GM12878 (cell line): ENCODE measurements around the gene AKNA. TPM values are rescaled to one million over a fixed set of nuclear protein-coding genes. Genes with fewer than 3 reads are reported as not detected.

Experiments
- ATAC-seq: fragments of 200-7000 bp; cut with Tn5 transposase; 3 replicates; pipeline ENCODE4 v1.9.1; 2020; ENCODE audit warnings: mild to moderate bottlenecking, moderate library complexity
- BruUV-seq: library from RNA; stranded (reverse); fragments of 400-500 nt; replicated peaks from 2 replicates; lab custom pipeline; 2021; lab: Mats Ljungman, UMichigan
- CTCF ChIA-PET: fragments of 300-600 bp; sonication (Branson Sonifier 250); formaldehyde crosslinking; extraction: SDS; loops from one replicate; lab custom pipeline; 2021; ENCODE audit warnings: inconsistent platforms; lab: Yijun Ruan, JAX
- POLR2A ChIA-PET: fragments of 350-600 bp; formaldehyde crosslinking; extraction: SDS; loops from one replicate; lab custom pipeline; 2021; ENCODE audit warnings: inconsistent platforms; lab: Charles Lee
- RAD21 ChIA-PET: fragments of 300-600 bp; sonication (Branson Sonifier 250); formaldehyde crosslinking; loops from one replicate; lab custom pipeline; 2023; ENCODE audit warnings: antibody characterized with exemption; ENCODE audit not compliant: unreplicated experiment; lab: Charles Lee
- SMC1A ChIA-PET: fragments of 300-600 bp; sonication (Branson Sonifier 250); formaldehyde crosslinking; loops from one replicate; lab custom pipeline; 2023; ENCODE audit not compliant: unreplicated experiment, uncharacterized antibody; lab: Charles Lee
- DNase-seq: peaks from one replicate; pipeline ENCODE4 v3.0.0-alpha.2; 2011; ENCODE audit warnings: low read depth, low spot score
- FAIRE-seq: peaks from 3 replicates; lab custom pipeline; 2011; peaks lifted over from hg19 to GRCh38; lab: Jason Lieb, UNC
- H2AFZ ChIP-seq: 2 replicates; pipeline ENCODE4 v1.6.0; 2011; ENCODE audit warnings: low read depth, low read length, control low read depth; ENCODE audit not compliant: control insufficient read depth
- H3K27ac ChIP-seq: 2 replicates; pipeline ENCODE4 v1.5.1; 2011; ENCODE audit warnings: control low read depth; ENCODE audit not compliant: control insufficient read depth, insufficient read depth
- H3K27me3 ChIP-seq, 2 experiments: replicated peaks in 1 of 2; 2 replicates each; pipeline versions ENCODE4 v1.6.0 to v1.6.1; 2011; ENCODE audit warnings: low read length in 1 of 2; ENCODE audit not compliant: control insufficient read depth in 2 of 2, insufficient read depth in 2 of 2
- H3K36me3 ChIP-seq, 2 experiments: 2 replicates each; pipeline ENCODE4 v1.5.1; 2011; ENCODE audit warnings: low read length in 1 of 2; ENCODE audit not compliant: control insufficient read depth in 2 of 2, insufficient read depth in 2 of 2
- H3K4me1 ChIP-seq: 2 replicates; pipeline ENCODE4 v1.6.1; 2011; ENCODE audit warnings: mild to moderate bottlenecking, low read length, moderate library complexity, mixed read lengths; ENCODE audit not compliant: control insufficient read depth, insufficient read depth
- H3K4me2 ChIP-seq: 2 replicates; pipeline ENCODE4 v1.6.0; 2011; ENCODE audit warnings: control low read depth; ENCODE audit not compliant: control insufficient read depth, insufficient read depth
- H3K4me3 ChIP-seq: fragments of 200-600 bp; sonication (generic); 2 replicates; pipeline ENCODE4 v1.5.1; 2016
- H3K79me2 ChIP-seq: 2 replicates; pipeline ENCODE4 v1.6.0; 2011; ENCODE audit warnings: low read length; ENCODE audit not compliant: control insufficient read depth, insufficient read depth
- H3K9ac ChIP-seq: 2 replicates; pipeline ENCODE4 v1.8.0; 2011; ENCODE audit warnings: low read length, control low read depth, mixed read lengths; ENCODE audit not compliant: control insufficient read depth, insufficient read depth
- H3K9me3 ChIP-seq: replicated peaks from 3 replicates; pipeline ENCODE4 v1.5.1; 2011; ENCODE audit warnings: mild to moderate bottlenecking, low read length; ENCODE audit not compliant: control insufficient read depth, insufficient read depth
- H4K20me1 ChIP-seq: 2 replicates; pipeline ENCODE4 v1.6.0; 2011; ENCODE audit not compliant: control insufficient read depth, insufficient read depth
- BMI1 ChIP-seq: fragments of 450-650 bp; IDR thresholded peaks from 2 replicates; pipeline ENCODE4 v1.6.1; 2016; ENCODE audit warnings: mild to moderate bottlenecking, moderate library complexity, borderline replicate concordance
- FOXM1 ChIP-seq: IDR thresholded peaks from 2 replicates; pipeline ENCODE4 v1.6.1; 2012; ENCODE audit warnings: low read depth, mild to moderate bottlenecking, inconsistent platforms, low read length, moderate library complexity
- RUNX3 ChIP-seq: IDR thresholded peaks from 2 replicates; pipeline ENCODE4 v1.6.1; 2012; ENCODE audit warnings: low read length, inconsistent platforms
- SPI1 ChIP-seq: IDR thresholded peaks from 2 replicates; pipeline ENCODE4 v1.6.1; 2011; ENCODE audit warnings: low read depth, mild to moderate bottlenecking, low read length, moderate library complexity, borderline replicate concordance; ENCODE audit not compliant: insufficient read depth
- TARDBP ChIP-seq: IDR thresholded peaks from 2 replicates; pipeline ENCODE4 v1.6.1; 2016; ENCODE audit warnings: borderline replicate concordance
- WGBS: methylation state at CpG from one replicate; pipeline ENCODE4 v1.1.6; 2016; ENCODE audit warnings: low lambda C conversion rate; ENCODE audit not compliant: insufficient replicate concordance, insufficient coverage; ENCODE audit errors: missing lambda C conversion rate; 5-methylcytosine and 5-hydroxymethylcytosine counted together
- in situ Hi-C: fragments of 300-500 bp; cut with MboI; formaldehyde crosslinking; loops from 9 replicates; pipeline ENCODE4 v1.14.3; 2018; ENCODE audit warnings: mixed read lengths
- intact Hi-C: fragments of 100-400 bp; cut with micrococcal nuclease; formaldehyde crosslinking; loops from one replicate; pipeline ENCODE4 v1.14.2; 2022; ENCODE audit not compliant: unreplicated experiment
- polyA plus RNA-seq, 11 experiments: library from polyadenylated mRNA; depleted of rRNA in 4 of 11; unstranded in 6 of 11; stranded (reverse) in 5 of 11; fragments of >200 nt; fragmentation: Nextera tagmentation in 4 of 11; fragmentation: Illumina TruSeq in 1 of 11; extraction: Ambion mirVana in 4 of 11; extraction: Trizol in 1 of 11; gene quantifications; 1 replicate in 1 of 11; 2 replicates in 10 of 11; pipeline versions ENCODE4 v1.2.1 to v1.2.3, GENCODE V29; 2011 to 2016; ENCODE audit warnings: inconsistent platforms in 2 of 11, missing spikeins in 2 of 11, low read depth in 1 of 11
- total RNA-seq, 4 experiments: library from RNA; depleted of rRNA in 3 of 4; stranded (reverse); fragments of >200 nt in 3 of 4; fragmentation: Illumina TruSeq in 1 of 4; extraction: Trizol in 1 of 4; gene quantifications; 2 replicates each; pipeline versions ENCODE4 v1.2.1 to v1.2.3, GENCODE V29; 2013 to 2021

AKNA gene
- total and polyA plus RNA-seq, 10 of the 15 experiments (the other 5 are each of a cell fraction or from before 2014, with no cell fraction given) = 1.6 to 132 (median 35.3) TPM

- Histone ChIP-seq H3K9me3 (no peaks in the 10 kb centered on the region), H3K4me3 (no peak overlapping the region), H3K36me3 (no peaks in the 10 kb centered on the region), H3K27ac (no peak overlapping the region), H4K20me1 (no peaks in the 10 kb centered on the region; the same call in 1 of the 2 replicates), H3K4me1 (peaks cover 7% of the 10 kb centered on the region; the same call in 1 of the 2 replicates), H3K9ac (no peak overlapping the region), H3K27me3 (no peaks in the 10 kb centered on the region; a peak in 1 of 4 replicates), H2AFZ (no peak overlapping the region), H3K4me2 (no peak overlapping the region), H3K79me2 (no peaks in the 10 kb centered on the region)
- peak; percentile 55 for ATAC-seq
- WGBS = 46% methylated on average over 11 of the region's 11 CpGs
- intact Hi-C loops = loop anchor here (5.0 kb wide), 2 partner anchors 98 to 183 kb away; partner anchors contain the start of gene WHRN
- ChIA-PET CTCF (interaction anchor here (0.7 to 7.4 kb wide), 9 partner anchors 13 to 252 kb away, joined by 3 to 115 read pairs (median 6); partner anchors contain the start of gene WHRN), POLR2A (interaction anchor here (1.2 to 1.4 kb wide), 3 partner anchors 20 to 95 kb away, joined by 3 to 5 read pairs (median 3); no protein-coding TSS in a partner anchor), SMC1A (interaction anchor here (0.9 to 6.8 kb wide), 9 partner anchors 10 to 244 kb away, joined by 3 to 75 read pairs (median 5); no protein-coding TSS in a partner anchor), RAD21 (interaction anchor here (1.3 to 7.1 kb wide), 6 partner anchors 25 to 244 kb away, joined by 3 to 69 read pairs (median 5); no protein-coding TSS in a partner anchor)
- no peak for DNase-seq
- peak; percentile 7 for FAIRE-seq
- TF ChIP-seq RUNX3 (peak; percentile 22; the same call in 1 of the 2 replicates), TARDBP (no peak), BMI1 (peak; percentile 35; the same call in 1 of the 2 replicates), FOXM1 (no peak), SPI1 (peak; percentile 49; the same call in 1 of the 2 replicates)
- no TSS peak for BruUV-seq
- in situ Hi-C loops = loop anchor here (5.0 kb wide), 2 partner anchors 238 to 603 kb away; no protein-coding TSS in a partner anchor
Observed at GRCh38 chr9:114409103-114409780, 21.5 kb upstream of the AKNA start.
